Gastrocnemius medialis (tissue), 4 donors: ENCODE data around the gene GRIK4. TPM values are rescaled to one million over a fixed set of nuclear protein-coding genes. Genes with fewer than 3 reads are reported as not detected.

Experiments used
- ATAC-seq, 2 donors: fragments of 150-250 bp; one replicate each; pipeline ENCODE4 v1.9.1; 2016
- DNase-seq, 2 donors: peaks; one replicate each; pipeline ENCODE4 v3.0.0-alpha.2; 2019
- H3K27ac ChIP-seq, 4 donors: fragments of 200-600 bp; sonication (generic); 1 replicate in 1 of 4; 2 replicates in 3 of 4; pipeline ENCODE4 v1.5.1; 2016 to 2018; ENCODE audit warnings: mild to moderate bottlenecking in 2 of 4, moderate library complexity in 1 of 4
- H3K27me3 ChIP-seq, 3 donors: fragments of 200-600 bp; sonication (generic) in 2 of 3; 1 replicate in 1 of 3; 2 replicates in 2 of 3; pipeline versions ENCODE4 v1.5.1 to v1.6.0; 2016 to 2019; ENCODE audit warnings: mild to moderate bottlenecking in 1 of 3, moderate library complexity in 1 of 3
- H3K36me3 ChIP-seq, 2 donors: fragments of 200-600 bp; sonication (generic) in 1 of 2; one replicate each; pipeline ENCODE4 v1.5.1; 2017 to 2018
- H3K4me1 ChIP-seq, 2 donors: fragments of 200-600 bp; sonication (generic) in 1 of 2; one replicate each; pipeline ENCODE4 v1.5.1; 2016 to 2017; ENCODE audit warnings: mild to moderate bottlenecking in 2 of 2
- H3K4me3 ChIP-seq, 4 donors: fragments of 200-600 bp; sonication (generic) in 3 of 4; 1 replicate in 1 of 4; 2 replicates in 3 of 4; pipeline ENCODE4 v1.5.1; 2016 to 2019; ENCODE audit warnings: mild to moderate bottlenecking in 2 of 4
- H3K9me3 ChIP-seq, 3 donors: fragments of 200-600 bp; sonication (generic) in 2 of 3; 1 replicate in 1 of 3; 2 replicates in 2 of 3; pipeline ENCODE4 v1.5.1; 2016 to 2019
- CTCF ChIP-seq, 5 experiments: fragments of 450-650 bp in 3 of 5; fragments of 200-600 bp in 2 of 5; sonication (generic) in 2 of 5; IDR thresholded peaks in 4 of 5; conservative IDR thresholded peaks in 1 of 5; 1 replicate in 4 of 5; 2 replicates in 1 of 5; pipeline ENCODE4 v1.5.1; 2016 to 2019; ENCODE audit warnings: antibody characterized with exemption in 5 of 5, mild to moderate bottlenecking in 3 of 5, moderate library complexity in 3 of 5
- POLR2A ChIP-seq, 2 donors: fragments of 450-650 bp; IDR thresholded peaks; one replicate each; pipeline ENCODE4 v1.6.1; 2017; ENCODE audit warnings: antibody characterized with exemption in 2 of 2, mild to moderate bottlenecking in 2 of 2, moderate library complexity in 2 of 2
- in situ Hi-C, 4 donors: fragments of 200-750 bp; cut with MboI; loops; one replicate each; pipeline versions ENCODE4 v1.15.0 to v1.8.0; 2017; ENCODE audit warnings: low sequenced_read_pairs in 4 of 4
- intact Hi-C: fragments of 100-400 bp; cut with DNase I; formaldehyde crosslinking; loops from one replicate; pipeline ENCODE4 v1.15.1; 2023; ENCODE audit warnings: low total_unique reads
- total RNA-seq, 4 donors: library from RNA; depleted of rRNA; stranded (reverse); fragments of >200 nt; gene quantifications; one replicate each; pipeline versions ENCODE4 v1.1.0 to v1.2.3, GENCODE V29; 2016

Gene GRIK4
- total RNA-seq, 4 donors from 2014 or later, result 0.42 TPM; not detected in 3

- no peaks in the 10 kb centered on the region for H3K9me3 ChIP-seq
- in situ Hi-C loops, result no loop called here
- H3K36me3 ChIP-seq, result no peaks in the 10 kb centered on the region
- ATAC-seq (no peak), DNase-seq (no peak)
- peaks cover 0 to under 1% of the 10 kb centered on the region in 2 donors for H3K4me1 ChIP-seq
- H3K27me3 ChIP-seq, result peaks cover 0 to 2% (median 0%) of the 10 kb centered on the region in 3 donors
- H3K27ac ChIP-seq, result no peak overlapping the region
- intact Hi-C loops, result no loop called here
- H3K4me3 ChIP-seq, result no peak overlapping the region
- TF ChIP-seq POLR2A (IDR thresholded peaks at IDR 0.05) (no peak), CTCF (IDR thresholded peaks at IDR 0.05 in 4 of 5, conservative IDR thresholded peaks at IDR 0.05 in 1 of 5) (no peak)
Observed at GRCh38 chr11:120877746-120878365, 366.3 kb downstream of the GRIK4 start.

GRCh38 chr11:120878781-120879180 lies 367.2 kb downstream of the GRIK4 start:
- no peaks in the 10 kb centered on the region for H3K36me3 ChIP-seq
- peaks cover 0 to 9% of the 10 kb centered on the region in 2 donors for H3K4me1 ChIP-seq
- H3K4me3 ChIP-seq, result no peak overlapping the region
- ATAC-seq, result no peak
- in situ Hi-C loops (no loop called here), intact Hi-C loops (no loop called here)
- no peak for DNase-seq
- no peak for TF ChIP-seq POLR2A (IDR thresholded peaks at IDR 0.05)
- no peak for TF ChIP-seq CTCF (IDR thresholded peaks at IDR 0.05 in 4 of 5, conservative IDR thresholded peaks at IDR 0.05 in 1 of 5)
- no peak overlapping the region for H3K27ac ChIP-seq
- no peaks in the 10 kb centered on the region for H3K9me3 ChIP-seq
- H3K27me3 ChIP-seq, result peaks cover 0 to 2% (median 0%) of the 10 kb centered on the region in 3 donors

GRCh38 chr11:120880498-120881175 lies 369.1 kb downstream of the GRIK4 start:
- TF ChIP-seq CTCF (IDR thresholded peaks at IDR 0.05 in 4 of 5, conservative IDR thresholded peaks at IDR 0.05 in 1 of 5) (no peak), POLR2A (IDR thresholded peaks at IDR 0.05) (no peak)
- Histone ChIP-seq H3K27me3 (peaks cover 0 to 2% (median 0%) of the 10 kb centered on the region in 3 donors), H3K9me3 (no peaks in the 10 kb centered on the region), H3K4me1 (peaks cover 0 to 9% of the 10 kb centered on the region in 2 donors), H3K4me3 (no peak overlapping the region), H3K36me3 (no peaks in the 10 kb centered on the region), H3K27ac (no peak overlapping the region)
- intact Hi-C loops (no loop called here), in situ Hi-C loops (no loop called here)
- ATAC-seq (no peak), DNase-seq (no peak)

DNA sequence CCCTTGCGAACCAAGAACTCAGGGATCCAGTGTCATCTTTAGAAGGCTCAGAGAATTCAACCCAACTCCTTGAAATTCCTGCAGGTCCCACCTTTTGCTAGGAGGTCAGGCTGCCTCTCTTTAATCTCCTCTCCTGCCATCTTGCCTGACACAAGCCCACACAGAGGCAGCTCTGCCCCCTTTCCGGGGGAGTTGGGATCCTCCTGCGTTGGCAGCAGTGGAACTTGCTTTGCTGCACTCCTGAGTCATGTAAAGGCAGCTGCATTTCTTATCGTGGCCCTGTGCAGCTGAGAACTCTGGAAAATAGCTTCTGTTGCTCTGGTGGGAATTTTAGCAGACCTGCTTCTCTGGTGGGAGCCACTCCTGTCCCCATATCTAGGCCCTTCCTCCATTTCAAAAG lies 370.0 kb downstream of the GRIK4 start:
- TF ChIP-seq CTCF (IDR thresholded peaks at IDR 0.05 in 4 of 5, conservative IDR thresholded peaks at IDR 0.05 in 1 of 5) (no peak), POLR2A (IDR thresholded peaks at IDR 0.05) (no peak)
- in situ Hi-C loops, result no loop called here
- DNase-seq, result no peak
- ATAC-seq, result no peak
- Histone ChIP-seq H3K27ac (no peak overlapping the region), H3K4me1 (peaks cover 0 to 9% of the 10 kb centered on the region in 2 donors), H3K27me3 (peaks cover 0 to 5% (median 0%) of the 10 kb centered on the region in 3 donors), H3K36me3 (no peaks in the 10 kb centered on the region), H3K4me3 (no peak overlapping the region), H3K9me3 (no peaks in the 10 kb centered on the region)
- intact Hi-C loops, result no loop called here
